Spleen (tissue), 7 donors: ENCODE data around the gene STRN.

ENCODE experiments used
- CTCF ChIP-seq, 11 experiments: fragments of 200-600 bp in 7 of 11; fragments of 450-650 bp in 4 of 11; sonication (generic) in 4 of 11; IDR thresholded peaks in 8 of 11; conservative IDR thresholded peaks in 3 of 11; 1 replicate in 7 of 11; 2 replicates in 4 of 11; pipeline versions ENCODE4 v1.4.0 to v1.8.0; 2016 to 2021; ENCODE audit warnings: antibody characterized with exemption in 11 of 11, inconsistent platforms in 4 of 11, mild to moderate bottlenecking in 1 of 11
- POLR2A ChIP-seq, 3 donors: fragments of 450-650 bp; IDR thresholded peaks; one replicate each; pipeline ENCODE4 v1.5.1; 2017; ENCODE audit warnings: antibody characterized with exemption in 3 of 3, mild to moderate bottlenecking in 1 of 3
- POLR2AphosphoS5 ChIP-seq, 3 donors: sonication (generic); formaldehyde crosslinking; IDR thresholded peaks; one replicate each; pipeline ENCODE4 v1.5.1; 2017; ENCODE audit warnings: antibody characterized with exemption in 3 of 3
- donor health status: DM: no; HTN: no; CAD: no; lungs with moderate emphysema.
- donor health status: DM: no; HTN: no; CAD: no.
- donor health status: DM: no; HTN: no; CAD: no.

GRCh38 chr2:36949845-36950244 is 16.5 kb downstream of the STRN start:
- TF ChIP-seq POLR2A (IDR thresholded peaks at IDR 0.05) (no peak), CTCF (IDR thresholded peaks at IDR 0.05 in 8 of 11, conservative IDR thresholded peaks at IDR 0.05 in 3 of 11) (no peak), POLR2AphosphoS5 (IDR thresholded peaks at IDR 0.05) (no peak)
